Mesendoderm (in vitro differentiated cells): ENCODE measurements around the gene ACAT2.
"Not testable (repeated sequence)": the region's sequence is repeated elsewhere in the genome, so short reads cannot be mapped to it uniquely, and the experiment has no call there.

Source experiments
- DNase-seq: peaks from one replicate; pipeline ENCODE4 v3.0.0; 2013
- H2AK5ac ChIP-seq: 2 replicates; pipeline ENCODE4 v1.6.1; 2013; ENCODE audit warnings: low read length, inconsistent platforms
- H2BK120ac ChIP-seq: 2 replicates; pipeline ENCODE4 v1.6.1; 2013; ENCODE audit warnings: low read depth, mild to moderate bottlenecking, low read length, moderate library complexity, mixed read lengths
- H2BK15ac ChIP-seq: replicated peaks from 2 replicates; pipeline ENCODE4 v1.6.1; 2013; ENCODE audit warnings: low read depth, mild to moderate bottlenecking, moderate library complexity
- H2BK5ac ChIP-seq: 2 replicates; pipeline ENCODE4 v1.6.1; 2013; ENCODE audit warnings: low read length, inconsistent platforms
- H3K18ac ChIP-seq: 2 replicates; pipeline ENCODE4 v1.6.1; 2013; ENCODE audit warnings: mild to moderate bottlenecking, low read length, mixed read lengths
- H3K23ac ChIP-seq: one replicate; pipeline ENCODE4 v1.6.1; 2013; ENCODE audit warnings: low read length
- H3K27ac ChIP-seq: 2 replicates; pipeline ENCODE4 v1.5.1; 2013; ENCODE audit warnings: low read depth, mild to moderate bottlenecking, inconsistent platforms, low read length, moderate library complexity
- H3K27me3 ChIP-seq: 2 replicates; pipeline ENCODE4 v1.6.1; 2013; ENCODE audit warnings: low read length, control low read depth, mild to moderate bottlenecking, inconsistent platforms; ENCODE audit not compliant: insufficient read depth, poor library complexity
- H3K36me3 ChIP-seq: 2 replicates; pipeline ENCODE4 v1.6.1; 2013; ENCODE audit warnings: low read length, inconsistent platforms; ENCODE audit not compliant: control insufficient read depth, insufficient read depth
- H3K4ac ChIP-seq: one replicate; pipeline ENCODE4 v1.6.1; 2013; ENCODE audit warnings: low read depth, mild to moderate bottlenecking, low read length, moderate library complexity
- H3K4me1 ChIP-seq: 2 replicates; pipeline ENCODE4 v1.6.1; 2013; ENCODE audit warnings: low read depth, low read length, inconsistent platforms; ENCODE audit not compliant: control insufficient read depth
- H3K4me2 ChIP-seq: 2 replicates; pipeline ENCODE4 v1.6.1; 2013; ENCODE audit warnings: low read length
- H3K4me3 ChIP-seq: 2 replicates; pipeline ENCODE4 v1.5.1; 2013; ENCODE audit warnings: mild to moderate bottlenecking, low read length
- H3K56ac ChIP-seq: one replicate; pipeline ENCODE4 v1.6.1; 2013; ENCODE audit warnings: low read length
- H3K79me1 ChIP-seq: 2 replicates; pipeline ENCODE4 v1.6.1; 2013; ENCODE audit warnings: low read length, inconsistent platforms
- H3K79me2 ChIP-seq: 2 replicates; pipeline ENCODE4 v1.6.1; 2013; ENCODE audit warnings: mild to moderate bottlenecking, low read length; ENCODE audit not compliant: control insufficient read depth, insufficient read depth
- H3K9ac ChIP-seq: 2 replicates; pipeline ENCODE4 v1.6.1; 2013; ENCODE audit warnings: low read length, inconsistent platforms
- H4K5ac ChIP-seq: one replicate; pipeline ENCODE4 v1.6.1; 2013; ENCODE audit warnings: low read length
- H4K8ac ChIP-seq: one replicate; pipeline ENCODE4 v1.6.1; 2013; ENCODE audit warnings: low read depth, mild to moderate bottlenecking, control low read depth, low read length, moderate library complexity
- WGBS: extraction: QIAGEN DNeasy Blood & Tissue Kit; methylation state at CpG from one replicate; pipeline ENCODE4 v1.1.7; 2013; ENCODE audit warnings: low lambda C conversion rate, missing lambda C conversion rate; ENCODE audit not compliant: insufficient coverage; ENCODE audit errors: extremely low coverage; 5-methylcytosine and 5-hydroxymethylcytosine counted together

The ACAT2 gene

DNA sequence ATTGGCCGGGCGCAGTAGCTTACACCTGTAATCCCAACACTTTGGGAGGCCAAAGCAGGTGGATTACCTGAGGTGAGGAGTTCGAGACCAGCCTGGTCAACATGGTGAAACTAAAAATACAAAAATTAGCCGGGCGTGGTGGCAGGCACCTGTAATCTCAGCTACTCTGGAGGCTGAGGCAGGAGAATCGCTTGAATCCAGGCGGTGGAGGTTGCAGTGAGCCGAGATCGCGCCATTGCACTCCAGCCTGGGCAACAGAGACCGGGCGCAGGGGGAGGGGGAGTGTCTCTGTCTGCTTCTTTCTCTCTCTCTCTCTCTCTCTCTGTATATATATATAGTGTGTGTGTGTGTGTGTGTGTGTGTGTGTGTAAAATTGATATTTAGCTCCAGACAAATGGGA, 29.3 kb upstream of the ACAT2 start:
- not testable (repeated sequence) for H3K4me1 ChIP-seq

DNA sequence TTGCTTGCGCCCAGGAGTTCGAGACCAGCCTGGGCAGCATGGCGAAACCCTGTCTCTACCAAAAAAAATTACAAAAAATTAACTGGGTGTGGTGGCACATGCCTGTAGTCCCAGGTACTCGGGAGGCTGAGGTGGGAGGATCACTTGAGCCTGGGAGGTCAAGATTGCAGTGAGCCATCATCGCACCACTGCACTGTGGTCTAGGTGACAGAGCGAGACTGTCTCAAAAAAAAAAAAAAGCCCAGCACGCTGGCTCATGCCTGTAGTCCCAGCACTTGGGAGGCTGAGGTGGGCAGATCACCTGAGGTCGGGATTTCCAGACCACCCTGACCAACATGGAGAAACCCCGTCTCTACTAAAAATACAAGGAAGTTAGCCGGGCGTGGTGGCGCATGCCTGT, 28.4 kb upstream of the ACAT2 start:
- not testable (repeated sequence) for H3K4me1 ChIP-seq, H3K36me3 ChIP-seq, H4K8ac ChIP-seq, H4K5ac ChIP-seq, H3K4me3 ChIP-seq, H3K9ac ChIP-seq, H3K23ac ChIP-seq, H3K27me3 ChIP-seq, H3K56ac ChIP-seq, H3K4ac ChIP-seq, H3K79me1 ChIP-seq, H3K18ac ChIP-seq, DNase-seq, H3K4me2 ChIP-seq, H3K27ac ChIP-seq, H2BK15ac ChIP-seq, H2BK5ac ChIP-seq, H2AK5ac ChIP-seq, H2BK120ac ChIP-seq
- H3K79me2 ChIP-seq = peaks cover 85% of the 10 kb centered on the region
- no CpG with 5 or more reads among the region's 12 CpGs for WGBS

More for the DNA sequence above, 29.3 kb upstream of the ACAT2 start:
- H3K36me3 ChIP-seq, H2BK120ac ChIP-seq, H3K9ac ChIP-seq, H3K18ac ChIP-seq, H3K27ac ChIP-seq, H2AK5ac ChIP-seq, DNase-seq, H3K27me3 ChIP-seq, H3K23ac ChIP-seq, H2BK15ac ChIP-seq, H3K4me3 ChIP-seq, H3K4ac ChIP-seq, H4K5ac ChIP-seq, H4K8ac ChIP-seq, H2BK5ac ChIP-seq, H3K4me2 ChIP-seq, H3K56ac ChIP-seq, H3K79me1 ChIP-seq: not testable (repeated sequence)
- peaks cover 85% of the 10 kb centered on the region for H3K79me2 ChIP-seq
- no CpG with 5 or more reads among the region's 12 CpGs for WGBS

DNA sequence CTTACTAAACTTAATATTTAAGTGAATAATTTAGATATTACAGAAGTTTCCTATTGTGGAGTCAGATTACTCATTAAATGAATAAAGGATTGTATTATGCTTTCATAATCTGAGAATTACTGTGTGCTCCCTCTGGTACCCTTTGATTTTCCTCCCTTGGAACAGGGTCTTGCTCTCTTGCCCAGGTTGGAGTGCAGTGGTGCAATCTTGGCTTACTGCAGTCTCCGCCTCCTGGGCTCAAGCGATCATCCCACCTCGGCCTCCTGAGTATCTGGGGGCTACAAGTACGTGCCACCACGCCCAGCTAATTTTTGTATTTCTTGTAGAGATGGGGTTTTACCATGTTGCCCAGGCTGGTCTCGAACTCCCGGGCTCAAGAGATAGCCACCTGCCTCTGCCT, 24.9 kb upstream of the ACAT2 start:
- H3K27ac ChIP-seq = no peak overlapping the region
- H2BK120ac ChIP-seq = no peak overlapping the region
- peaks cover 58% of the 10 kb centered on the region for H3K79me2 ChIP-seq
- no peak overlapping the region for H2BK5ac ChIP-seq
- no peaks in the 10 kb centered on the region for H3K4me1 ChIP-seq
- no peak overlapping the region for H3K56ac ChIP-seq
- no peak overlapping the region for H3K4me3 ChIP-seq
- H3K23ac ChIP-seq = no peak overlapping the region
- no CpG with 5 or more reads among the region's 7 CpGs for WGBS
- H2BK15ac ChIP-seq = no peak overlapping the region
- no peak overlapping the region for H3K4ac ChIP-seq
- no peak overlapping the region for H3K18ac ChIP-seq
- no peak overlapping the region for H2AK5ac ChIP-seq
- H4K8ac ChIP-seq = no peak overlapping the region
- no peak overlapping the region for H3K4me2 ChIP-seq
- H3K79me1 ChIP-seq = peaks cover 1% of the 10 kb centered on the region
- H3K9ac ChIP-seq = no peak overlapping the region
- no peaks in the 10 kb centered on the region for H3K36me3 ChIP-seq
- no peak overlapping the region for H4K5ac ChIP-seq
- H3K27me3 ChIP-seq = no peaks in the 10 kb centered on the region
- no peak for DNase-seq

DNA sequence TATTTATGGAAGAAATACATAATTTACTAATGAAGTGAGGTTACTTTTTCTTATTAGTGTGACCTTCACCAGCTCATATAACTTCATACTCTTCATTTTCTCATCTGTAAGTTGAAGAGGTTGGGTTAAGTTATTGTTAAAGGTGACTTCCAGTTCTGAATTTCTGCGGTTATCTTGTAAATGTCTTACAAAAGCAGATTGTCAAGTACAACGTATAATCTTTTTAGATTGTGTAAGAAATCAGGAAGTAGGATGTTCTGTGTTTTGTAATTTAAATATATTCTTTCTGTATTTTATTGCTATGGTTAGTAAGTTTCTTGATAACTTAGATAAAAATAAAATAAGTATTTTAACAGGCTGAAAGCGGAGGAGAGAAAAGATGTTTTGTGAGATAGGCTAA, 22.5 kb upstream of the ACAT2 start:
- Histone ChIP-seq H3K36me3 (no peaks in the 10 kb centered on the region), H3K27ac (no peak overlapping the region)

DNA sequence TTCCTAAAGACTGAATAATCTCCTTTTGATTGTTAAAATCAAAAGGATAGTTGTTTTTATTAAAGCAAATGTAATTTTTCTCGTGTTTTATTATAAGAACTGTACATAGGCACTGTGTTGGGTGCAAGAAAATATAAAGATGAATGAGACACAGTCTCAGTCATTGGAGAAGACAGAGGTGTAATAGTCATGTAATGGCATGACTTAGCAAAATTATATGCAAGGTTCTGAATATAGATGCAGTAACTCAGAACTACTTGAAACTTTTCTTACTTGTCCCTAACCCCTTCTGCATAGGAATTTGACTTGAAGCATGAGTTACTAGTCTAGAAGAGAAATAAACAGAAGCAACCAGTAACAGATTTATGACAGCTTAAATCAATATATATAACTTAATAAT, 19.7 kb upstream of the ACAT2 start:
- no CpG with 5 or more reads among the region's 1 CpG for WGBS
- H3K18ac ChIP-seq = no peak overlapping the region
- peaks cover 19% of the 10 kb centered on the region for H3K79me2 ChIP-seq
- H3K4me3 ChIP-seq = no peak overlapping the region
- no peak overlapping the region for H3K27ac ChIP-seq
- no peak overlapping the region for H2BK15ac ChIP-seq
- H3K36me3 ChIP-seq = peaks cover 2% of the 10 kb centered on the region
- no peak overlapping the region for H4K5ac ChIP-seq
- H2AK5ac ChIP-seq = no peak overlapping the region
- H3K23ac ChIP-seq = no peak overlapping the region
- H4K8ac ChIP-seq = no peak overlapping the region
- no peak for DNase-seq
- H2BK120ac ChIP-seq = no peak overlapping the region
- no peak overlapping the region for H2BK5ac ChIP-seq
- H3K9ac ChIP-seq = no peak overlapping the region
- no peaks in the 10 kb centered on the region for H3K27me3 ChIP-seq
- H3K4ac ChIP-seq = no peak overlapping the region
- H3K79me1 ChIP-seq = peaks cover 1% of the 10 kb centered on the region
- no peak overlapping the region for H3K56ac ChIP-seq
- H3K4me1 ChIP-seq = no peaks in the 10 kb centered on the region
- H3K4me2 ChIP-seq = no peak overlapping the region

More for the DNA sequence above, 22.5 kb upstream of the ACAT2 start:
- Histone ChIP-seq H3K79me2 (peaks cover 35% of the 10 kb centered on the region), H4K5ac (no peak overlapping the region), H3K23ac (no peak overlapping the region), H3K4me1 (no peaks in the 10 kb centered on the region), H3K56ac (no peak overlapping the region), H3K4ac (no peak overlapping the region), H3K4me3 (no peak overlapping the region), H3K9ac (no peak overlapping the region), H2AK5ac (no peak overlapping the region), H2BK15ac (no peak overlapping the region), H3K79me1 (peaks cover 1% of the 10 kb centered on the region), H2BK120ac (no peak overlapping the region), H3K27me3 (no peaks in the 10 kb centered on the region), H2BK5ac (no peak overlapping the region), H4K8ac (no peak overlapping the region), H3K4me2 (no peak overlapping the region), H3K18ac (no peak overlapping the region)
- DNase-seq = no peak
- no CpG with 5 or more reads among the region's 3 CpGs for WGBS

DNA sequence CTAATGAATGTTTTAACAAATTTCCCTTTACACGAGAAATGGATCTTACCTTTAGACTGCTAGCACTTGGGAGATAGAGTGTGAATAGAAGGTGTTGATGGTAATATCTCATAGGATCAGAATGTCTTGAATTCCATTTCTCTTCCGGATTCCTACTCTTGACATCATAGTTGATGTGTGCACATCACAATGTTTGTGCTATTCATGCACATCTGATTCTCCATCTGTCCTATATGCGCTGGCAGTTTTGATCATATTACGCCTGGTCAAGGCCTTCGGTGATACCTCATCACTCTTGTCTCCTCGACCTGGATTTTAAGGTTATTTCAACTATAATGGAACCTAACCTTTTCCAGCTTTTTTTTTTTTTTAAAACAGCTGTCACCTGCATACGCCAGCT, 16.8 kb upstream of the ACAT2 start:
- no peaks in the 10 kb centered on the region for H3K4me1 ChIP-seq
- H2BK5ac ChIP-seq = no peak overlapping the region
- H3K18ac ChIP-seq = no peak overlapping the region
- no peak overlapping the region for H4K5ac ChIP-seq
- no peak overlapping the region for H3K4me2 ChIP-seq
- H2AK5ac ChIP-seq = no peak overlapping the region
- H3K4me3 ChIP-seq = no peak overlapping the region
- no peak for DNase-seq
- H3K36me3 ChIP-seq = peaks cover 4% of the 10 kb centered on the region
- H3K79me1 ChIP-seq = no peaks in the 10 kb centered on the region
- peaks cover 6% of the 10 kb centered on the region for H3K79me2 ChIP-seq
- H2BK15ac ChIP-seq = no peak overlapping the region
- no peak overlapping the region for H3K56ac ChIP-seq
- H2BK120ac ChIP-seq = no peak overlapping the region
- no peak overlapping the region for H3K4ac ChIP-seq
- no peaks in the 10 kb centered on the region for H3K27me3 ChIP-seq
- no peak overlapping the region for H3K9ac ChIP-seq
- no peak overlapping the region for H3K27ac ChIP-seq
- no peak overlapping the region for H4K8ac ChIP-seq
- H3K23ac ChIP-seq = no peak overlapping the region
- WGBS = no CpG with 5 or more reads among the region's 7 CpGs
